ENCODE results near the gene VAV2. TPM values are rescaled to one million over a fixed set of nuclear protein-coding genes. Genes with fewer than 3 reads are reported as not detected.
A peak's percentile ranks its signal among the peaks of the same experiment; 100 is the strongest.

VAV2 gene
- total RNA-seq, 1 donor from 2014 or later, result 20.5 TPM

DNA sequence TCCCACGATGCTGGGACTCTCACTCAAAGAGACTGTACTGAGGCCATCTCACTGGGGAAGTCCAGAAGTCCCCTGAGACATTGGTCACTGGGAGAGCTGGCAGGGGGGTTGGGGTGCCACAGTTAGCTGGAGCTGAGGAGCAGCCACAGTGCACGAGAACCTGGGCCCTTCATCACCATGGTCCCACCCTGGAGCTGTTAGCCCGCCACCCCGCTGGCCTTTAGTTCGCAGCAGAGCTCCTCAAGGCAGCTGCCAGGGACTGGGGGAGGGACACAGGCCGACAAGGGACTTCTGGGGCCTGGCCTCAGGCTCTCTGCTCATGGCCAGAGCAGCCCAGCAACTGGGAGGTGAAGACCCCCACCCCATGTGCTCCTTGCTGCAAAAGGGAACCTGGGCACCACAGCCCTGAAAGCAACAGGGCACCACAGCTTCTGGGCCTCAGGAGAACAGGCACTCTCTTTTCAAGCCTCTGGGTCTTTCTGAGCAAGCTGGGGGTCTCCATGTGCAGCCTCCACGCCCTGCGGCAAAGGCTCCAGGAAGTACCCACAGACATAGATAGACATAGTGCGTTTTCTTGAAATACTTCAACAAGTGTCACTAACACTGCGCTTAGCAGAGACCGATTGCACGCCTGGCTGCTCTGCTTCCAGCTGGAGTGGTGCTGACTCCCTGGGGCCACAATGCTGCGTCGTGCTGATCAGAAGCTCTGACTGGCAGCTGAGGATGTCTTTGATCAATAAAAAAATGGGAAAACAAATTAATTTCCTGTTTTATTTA lies 46.0 kb downstream of the VAV2 start:
- intact Hi-C loops (cut with DNase I), result no loop called here
- ATAC-seq, result no peak

DNA sequence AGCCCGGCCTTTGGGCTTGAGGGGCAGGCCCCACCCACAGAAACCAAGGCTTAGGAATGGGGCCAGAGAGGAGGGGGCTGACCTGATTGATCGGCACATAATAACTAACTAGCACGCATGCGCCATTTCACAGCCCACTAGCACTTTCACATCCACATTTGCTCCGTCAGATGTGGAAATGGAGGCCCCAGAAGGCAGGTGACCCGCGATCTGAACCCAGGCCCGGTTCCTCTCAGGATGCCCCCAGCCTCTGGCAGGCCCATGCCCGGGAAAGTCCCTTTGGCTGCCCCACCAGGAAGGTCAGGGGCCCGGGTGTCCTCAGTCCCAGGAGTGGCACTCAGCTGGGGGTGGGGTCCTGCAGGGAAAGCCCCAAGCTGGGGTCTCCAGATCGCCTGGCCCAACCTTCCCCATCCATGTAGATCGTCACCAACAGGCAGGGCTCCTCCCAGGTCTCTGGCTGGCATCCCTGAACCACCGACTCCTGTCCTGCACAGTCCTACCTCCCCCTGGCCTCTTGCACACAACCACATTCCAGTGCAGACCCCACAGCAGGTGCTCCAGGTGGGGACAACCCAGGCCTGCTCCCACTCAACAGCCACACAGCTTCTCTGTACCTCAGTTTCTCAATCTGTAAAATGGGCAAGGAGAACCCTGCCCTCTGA lies 46.7 kb downstream of the VAV2 start:
- ATAC-seq (no peak), DNase-seq (ENCODE audit: low spot score) (no peak)
- intact Hi-C loops (cut with DNase I), result no loop called here

More for the DNA sequence above, 46.0 kb downstream of the VAV2 start:
- DNase-seq (ENCODE audit: low spot score), result no peak

DNA sequence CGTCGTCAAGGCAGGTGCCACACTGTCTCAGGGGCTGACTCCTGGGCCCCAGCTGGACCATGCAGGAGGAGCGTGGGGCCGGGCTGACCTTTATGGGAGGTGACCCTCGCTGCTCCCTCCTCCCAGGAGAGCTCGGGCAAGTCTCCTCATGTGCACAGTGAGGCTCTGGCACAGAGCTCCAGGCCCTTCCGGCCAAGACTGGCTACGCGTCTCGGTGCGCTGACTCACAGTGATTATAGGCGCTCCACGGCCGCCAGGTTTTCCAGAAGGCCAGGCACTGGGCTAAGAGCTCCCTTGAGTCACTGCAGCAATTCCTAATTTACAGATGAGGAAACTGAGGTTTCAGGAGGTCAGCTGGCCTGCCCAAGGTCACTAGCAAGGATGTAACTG lies 47.4 kb downstream of the VAV2 start:
- DNase-seq (ENCODE audit: low spot score) (no peak), ATAC-seq (peak; percentile 33)
- intact Hi-C loops (cut with DNase I), result no loop called here

DNA sequence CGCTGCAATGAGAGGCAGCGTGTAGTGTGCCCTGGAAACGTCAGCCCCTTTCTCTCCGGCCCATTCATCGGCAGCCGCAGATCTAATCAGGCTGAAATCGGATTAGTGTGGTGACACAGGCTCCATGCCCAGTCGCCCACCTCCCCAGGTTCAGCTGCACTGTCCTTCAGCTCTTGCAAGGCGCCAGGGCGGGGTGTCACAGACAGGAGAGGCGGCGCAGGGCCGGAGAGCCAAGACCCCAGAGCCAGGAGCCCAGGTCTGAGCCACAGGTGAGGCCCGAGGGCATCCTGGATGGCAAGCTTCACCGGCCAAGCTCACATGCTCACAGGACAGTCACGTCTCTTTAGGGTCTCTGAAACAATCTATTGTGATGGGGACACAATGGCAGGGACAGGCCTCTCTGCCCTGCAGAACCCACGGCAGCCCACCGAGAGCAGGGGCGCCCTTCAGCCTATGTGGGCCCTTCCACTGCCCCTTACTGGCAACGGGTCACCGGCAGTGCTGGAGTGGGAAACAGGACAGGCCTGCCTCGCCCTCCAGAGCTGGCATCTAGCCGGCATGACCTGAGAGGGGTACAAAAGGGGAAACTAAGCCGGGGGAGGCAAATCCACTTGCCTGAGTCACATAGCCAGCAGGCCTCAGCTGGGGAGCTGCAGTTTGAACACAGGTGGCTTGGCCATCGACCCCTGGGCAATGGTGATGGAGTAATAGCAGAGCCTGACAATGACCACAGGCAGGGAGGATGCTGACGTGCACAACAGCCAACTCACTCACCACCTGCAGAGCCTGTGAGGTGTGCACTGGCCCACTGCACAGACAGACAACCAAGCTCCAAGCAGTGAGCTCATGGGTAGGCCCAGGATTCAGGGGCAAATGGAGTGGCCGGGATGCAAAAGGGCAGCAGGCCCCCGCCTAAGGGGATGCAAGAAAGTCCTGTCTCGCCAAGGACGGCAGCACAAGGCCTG lies 48.1 kb downstream of the VAV2 start:
- DNase-seq (ENCODE audit: low spot score) (no peak), ATAC-seq (no peak)
- intact Hi-C loops (cut with DNase I), result no loop called here

DNA sequence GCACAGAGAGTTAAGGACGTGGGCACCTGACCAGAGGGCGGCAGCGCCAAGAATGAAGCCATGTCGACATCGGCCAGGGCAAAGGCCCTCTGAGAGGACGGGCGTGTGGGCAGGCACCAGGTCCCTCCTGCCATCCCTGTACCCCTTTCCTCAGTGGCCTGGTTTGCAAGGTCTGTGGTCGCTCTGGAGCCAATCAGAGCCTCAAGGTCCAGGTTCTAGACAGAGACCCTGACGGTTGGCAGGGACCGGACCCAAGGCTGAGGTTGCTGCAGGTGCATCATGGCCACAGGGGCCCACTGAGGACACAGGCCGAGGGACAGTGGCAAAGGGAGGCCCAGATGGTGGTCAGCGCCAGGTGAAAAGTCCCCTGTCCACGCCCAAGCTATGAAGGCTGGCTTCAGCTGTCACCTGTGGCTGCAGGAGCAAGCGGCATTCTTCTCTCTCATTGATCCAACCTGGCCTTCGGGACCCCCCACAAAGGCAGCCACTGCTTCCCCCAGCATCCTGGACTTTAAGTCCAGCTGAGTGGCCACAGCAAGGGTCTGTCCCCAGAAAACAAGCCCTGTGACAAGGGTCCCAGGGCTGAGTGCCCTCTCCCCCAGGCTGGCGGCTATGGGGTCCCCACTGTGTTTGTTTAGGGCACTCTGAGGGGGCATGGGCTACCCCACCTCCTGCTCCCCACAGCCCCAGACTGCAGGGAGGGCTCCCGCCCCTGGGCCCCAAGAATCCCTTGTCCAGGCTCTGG lies 48.9 kb downstream of the VAV2 start:
- ATAC-seq (no peak), DNase-seq (ENCODE audit: low spot score) (no peak)
- intact Hi-C loops (cut with DNase I), result no loop called here

DNA sequence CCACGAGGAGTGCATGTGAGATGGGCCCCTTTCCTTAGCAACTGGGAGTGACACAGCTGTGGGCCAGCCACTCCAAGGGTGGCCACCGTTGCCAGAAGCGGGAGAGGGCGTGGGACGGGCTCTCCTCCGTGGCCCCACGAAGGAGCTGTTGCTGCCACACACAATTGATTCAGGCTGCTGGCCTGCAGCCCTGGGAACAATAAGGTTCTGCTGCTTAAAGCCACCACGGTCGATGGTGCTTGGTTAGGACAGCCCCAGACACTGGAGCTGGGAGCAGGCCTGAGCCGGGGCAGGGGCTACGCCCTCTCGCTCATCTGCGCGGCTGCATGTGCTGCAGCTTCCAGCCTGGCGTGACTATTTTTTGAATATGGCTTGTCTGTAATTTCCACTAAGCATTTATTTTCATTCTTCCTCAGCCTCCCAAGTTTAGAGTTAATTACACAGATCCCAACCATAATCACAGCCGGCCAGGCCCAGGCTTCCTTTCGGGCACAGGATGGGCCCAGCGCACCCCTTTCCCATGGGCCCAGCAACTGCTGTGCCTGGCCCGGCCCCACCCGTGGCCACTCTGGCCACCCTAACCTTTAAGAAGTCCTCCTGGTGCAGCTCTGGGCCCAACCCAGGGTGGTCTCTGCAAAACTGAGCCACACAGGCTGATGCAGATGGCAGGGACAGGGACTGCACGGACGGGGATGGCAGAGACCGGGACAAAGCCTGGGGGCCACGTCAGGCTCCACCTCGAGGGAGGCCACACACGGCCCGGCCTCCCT lies 49.7 kb downstream of the VAV2 start:
- ATAC-seq, result no peak
- intact Hi-C loops (cut with DNase I), result no loop called here
- DNase-seq (ENCODE audit: low spot score), result no peak

DNA sequence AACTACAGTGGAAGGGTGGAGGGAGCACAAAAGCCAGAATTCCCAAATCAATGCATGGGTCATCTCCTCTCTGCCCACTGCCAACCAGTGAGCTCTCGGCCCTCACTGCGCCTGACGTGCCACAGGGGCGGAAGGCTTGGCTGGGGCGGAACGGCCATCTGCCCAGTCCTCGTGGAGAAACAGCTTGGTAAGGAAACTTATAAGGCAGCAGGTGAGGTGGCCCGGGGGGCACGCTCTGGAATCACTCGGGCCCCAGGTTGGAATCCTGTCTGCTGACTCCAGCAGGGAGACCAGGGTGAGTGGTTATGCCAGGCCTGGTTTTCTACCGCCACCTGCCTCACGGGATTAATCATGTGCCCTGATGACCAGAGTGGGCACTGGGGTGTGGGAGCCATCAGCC lies 52.3 kb downstream of the VAV2 start:
- DNase-seq (ENCODE audit: low spot score), result no peak

DNA sequence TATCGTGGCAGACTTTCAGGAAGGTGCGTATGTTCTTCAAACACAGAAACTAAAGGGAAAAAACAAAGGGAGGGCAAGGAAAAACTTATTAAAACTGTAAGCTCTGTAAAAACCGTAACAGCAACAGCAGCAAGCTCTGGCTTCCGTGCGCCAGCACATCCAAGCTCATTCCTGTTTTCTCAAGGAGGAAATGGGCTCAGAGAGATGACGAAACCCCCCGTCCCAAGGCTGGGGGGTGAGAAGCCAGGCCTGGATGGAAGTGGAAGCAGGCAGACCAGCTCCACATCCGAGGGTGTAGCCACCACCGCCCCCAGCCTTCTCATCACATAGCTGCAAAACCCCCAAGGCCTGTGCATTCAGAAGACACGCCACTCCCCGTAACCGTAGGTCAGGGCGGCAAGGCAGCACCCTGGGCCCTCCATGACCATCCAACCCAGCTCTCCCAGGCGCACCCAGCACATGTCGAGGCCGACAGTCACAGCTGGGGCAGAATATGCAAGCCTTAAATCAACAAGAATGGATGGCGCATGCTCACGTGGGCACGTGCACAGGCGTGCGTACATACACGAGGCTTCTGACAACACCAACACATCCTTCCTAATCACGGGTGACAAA lies 52.8 kb downstream of the VAV2 start:
- ATAC-seq (no peak), DNase-seq (ENCODE audit: low spot score) (no peak)
- intact Hi-C loops (cut with DNase I), result no loop called here

More for the DNA sequence above, 52.3 kb downstream of the VAV2 start:
- no peak for ATAC-seq
- intact Hi-C loops (cut with DNase I), result no loop called here

DNA sequence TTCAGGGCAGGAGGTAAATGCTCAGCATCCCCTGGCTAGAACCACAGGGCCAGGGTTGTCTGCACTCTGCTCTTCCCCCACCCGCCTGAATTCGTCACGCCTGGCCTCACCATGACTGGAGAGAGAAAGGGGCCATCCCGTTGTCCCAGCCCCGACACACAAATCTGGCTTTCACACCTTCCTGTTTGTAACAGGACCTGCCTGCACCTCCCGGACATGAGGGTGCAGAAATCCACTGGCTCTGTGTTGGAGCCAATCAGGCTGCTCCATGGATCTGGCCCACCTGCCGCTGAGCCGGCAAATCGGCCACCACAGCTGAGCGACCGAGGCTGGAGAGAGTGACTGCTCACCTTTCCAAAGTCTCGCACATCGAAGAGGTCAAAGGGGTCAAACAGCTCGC lies 53.4 kb downstream of the VAV2 start:
- intact Hi-C loops (cut with DNase I), result no loop called here
- DNase-seq (ENCODE audit: low spot score), result no peak
- ATAC-seq, result no peak

DNA sequence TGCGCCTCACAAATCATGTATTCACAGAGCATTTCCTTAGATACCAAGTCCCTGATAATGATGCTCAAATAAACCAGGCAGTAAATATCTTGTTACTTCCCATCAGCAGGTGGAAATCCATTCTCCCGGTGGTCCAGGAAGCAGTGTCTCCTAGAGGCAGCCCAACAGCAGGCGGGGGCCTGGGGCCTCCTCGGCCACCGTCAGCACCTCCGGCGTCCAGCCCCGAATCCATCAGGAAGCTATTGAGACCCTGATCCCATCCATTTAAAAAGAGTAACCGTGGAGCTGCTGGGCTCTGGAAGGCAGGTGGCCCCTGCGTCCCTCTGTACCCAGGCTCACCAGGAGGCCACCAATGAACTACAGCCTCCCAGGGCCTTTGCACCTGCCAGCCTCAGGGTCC lies 54.0 kb downstream of the VAV2 start:
- intact Hi-C loops (cut with DNase I), result no loop called here
- ATAC-seq (no peak), DNase-seq (ENCODE audit: low spot score) (no peak)

DNA sequence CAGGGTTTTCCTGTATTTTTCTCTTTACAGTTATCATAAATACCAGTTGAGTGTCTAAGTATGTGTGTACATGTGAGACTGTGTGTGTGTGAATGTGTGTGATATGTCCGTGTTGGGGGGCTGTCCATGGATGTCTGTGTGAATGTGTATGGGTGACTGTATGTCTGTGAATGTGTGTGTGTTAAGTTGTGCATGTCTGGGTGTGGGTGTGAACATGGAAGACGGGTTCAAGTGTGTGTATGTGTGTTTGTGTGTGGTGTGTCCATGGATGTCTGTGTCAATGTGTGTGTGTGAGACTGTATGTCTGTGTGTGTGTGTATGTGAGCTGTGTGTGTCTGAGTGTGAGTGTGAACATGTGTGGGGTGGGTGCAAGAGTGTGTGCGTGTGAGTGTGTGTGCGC lies 55.0 kb downstream of the VAV2 start:
- DNase-seq (ENCODE audit: low spot score), result no peak
- no peak for ATAC-seq
- intact Hi-C loops (cut with DNase I), result no loop called here

DNA sequence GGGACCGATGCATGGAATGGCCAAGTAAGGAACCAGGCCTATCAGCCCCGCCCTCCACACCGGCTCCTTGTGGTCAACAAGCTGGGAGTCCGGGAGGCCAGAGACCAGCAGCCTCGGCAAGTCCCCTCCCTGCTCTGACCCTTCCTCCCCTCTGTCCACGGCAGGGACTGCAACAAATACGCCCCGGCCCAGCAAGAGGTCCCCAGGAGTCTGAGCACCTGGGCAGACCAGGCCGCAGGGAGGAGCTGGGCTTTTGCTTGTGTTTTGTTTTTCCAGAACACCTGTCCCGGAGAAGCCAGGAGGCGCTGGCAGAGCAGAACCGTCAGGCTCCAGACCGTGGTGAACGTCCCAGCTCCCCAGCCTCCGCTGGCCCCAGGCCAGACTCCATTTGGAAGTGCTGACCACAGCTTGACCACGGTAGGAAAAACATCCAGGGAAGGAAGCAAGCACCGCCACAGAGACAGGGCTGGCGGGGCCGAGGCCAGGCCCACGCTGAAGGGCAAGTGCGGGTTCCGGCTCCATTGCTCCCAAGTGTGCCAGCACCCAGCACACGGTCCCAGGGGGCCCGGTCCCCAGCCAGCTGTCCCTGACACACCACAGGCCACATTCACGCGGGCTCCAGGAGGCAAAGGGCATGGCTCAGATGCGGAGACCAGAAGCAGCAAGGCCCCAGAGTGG lies 56.7 kb downstream of the VAV2 start:
- intact Hi-C loops (cut with DNase I), result no loop called here
- DNase-seq (ENCODE audit: low spot score), result peak; percentile 90
- ATAC-seq, result peak; percentile 84

DNA sequence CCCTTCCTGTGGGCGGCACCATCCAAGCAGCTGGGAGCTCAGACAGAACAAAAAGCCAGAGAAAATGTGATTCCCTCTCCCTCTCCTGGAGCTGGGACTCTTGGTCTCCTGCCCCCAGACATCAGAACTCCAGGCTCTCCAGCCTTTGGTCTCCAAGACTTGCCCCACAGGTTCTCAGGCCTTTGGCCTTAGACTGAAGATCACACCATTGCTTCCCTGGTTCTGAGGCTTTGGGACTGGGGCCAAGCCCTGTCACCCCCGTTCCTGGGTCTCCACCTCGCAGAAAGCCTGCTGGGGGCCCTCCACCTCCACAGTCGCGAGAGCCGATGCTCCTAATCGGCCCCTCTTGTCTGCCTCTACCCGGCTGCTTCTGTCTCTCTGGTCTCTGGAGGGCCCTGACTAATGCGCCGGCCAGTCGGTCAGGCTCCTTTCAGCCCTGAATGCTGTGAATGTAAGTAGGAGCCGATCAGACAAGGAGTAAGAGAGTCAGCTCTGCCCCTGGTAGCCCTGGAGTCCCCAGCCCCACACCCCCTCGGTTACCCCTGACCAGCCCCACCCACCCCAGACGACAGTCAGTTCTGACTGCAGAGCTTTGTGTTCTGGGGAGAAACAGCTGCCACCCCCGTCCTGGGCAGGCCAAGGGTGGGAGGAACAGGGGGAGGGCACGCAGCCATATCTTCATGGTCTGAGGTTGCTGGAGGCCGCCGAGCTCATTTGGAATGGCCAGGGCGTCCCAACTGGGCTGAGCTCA lies 57.5 kb downstream of the VAV2 start:
- DNase-seq (ENCODE audit: low spot score) (no peak), ATAC-seq (peak; percentile 57)
- intact Hi-C loops (cut with DNase I), result no loop called here

DNA sequence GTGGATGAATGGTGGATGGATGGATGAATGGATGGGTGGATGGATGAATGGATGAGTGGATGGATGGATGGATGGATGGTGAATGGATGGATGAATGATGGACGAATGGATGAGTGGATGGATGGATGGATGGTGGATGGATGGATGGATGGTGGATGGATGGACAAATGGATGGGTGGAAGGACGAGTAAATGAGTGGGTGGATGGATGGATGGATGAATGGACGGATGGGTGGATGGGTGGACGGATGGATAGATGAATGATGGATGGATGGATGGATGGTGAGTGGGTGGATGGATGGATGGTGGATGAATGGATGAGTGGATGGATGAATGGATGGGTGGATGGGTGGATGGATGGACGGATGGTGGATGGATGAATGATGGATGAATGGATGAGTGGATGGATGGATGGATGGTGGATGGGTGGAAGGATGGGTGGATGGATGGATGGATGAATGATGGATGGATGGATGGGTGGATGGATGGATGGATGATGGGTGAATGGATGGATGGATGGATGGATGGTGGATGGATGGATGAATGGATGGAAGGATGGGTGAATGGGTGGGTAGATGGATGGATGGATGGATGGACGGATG lies 58.6 kb downstream of the VAV2 start:
- no peak for DNase-seq (ENCODE audit: low spot score)

DNA sequence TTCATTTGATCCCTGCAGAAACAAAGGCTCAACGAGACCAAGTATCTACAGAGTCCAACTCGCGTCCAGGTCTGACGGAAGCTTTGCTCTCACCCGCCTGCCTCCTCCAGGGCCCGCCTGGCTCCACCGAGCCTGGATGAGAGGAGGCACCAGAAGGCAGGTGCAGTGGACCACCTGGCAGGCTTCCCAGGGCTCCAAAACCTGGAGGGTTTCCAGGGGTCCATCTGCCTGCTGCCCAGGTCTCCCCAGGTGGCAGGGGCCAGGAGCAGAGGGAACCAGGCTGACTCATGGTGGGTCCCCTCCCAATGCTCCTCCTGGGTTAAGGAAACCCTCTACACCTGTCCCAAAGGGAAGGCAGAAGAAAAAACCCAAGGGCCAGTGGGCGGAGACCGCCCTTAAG lies 59.5 kb downstream of the VAV2 start:
- no peak for ATAC-seq

More for the DNA sequence above, 58.6 kb downstream of the VAV2 start:
- intact Hi-C loops (cut with DNase I), result no loop called here
- ATAC-seq, result no peak

DNA sequence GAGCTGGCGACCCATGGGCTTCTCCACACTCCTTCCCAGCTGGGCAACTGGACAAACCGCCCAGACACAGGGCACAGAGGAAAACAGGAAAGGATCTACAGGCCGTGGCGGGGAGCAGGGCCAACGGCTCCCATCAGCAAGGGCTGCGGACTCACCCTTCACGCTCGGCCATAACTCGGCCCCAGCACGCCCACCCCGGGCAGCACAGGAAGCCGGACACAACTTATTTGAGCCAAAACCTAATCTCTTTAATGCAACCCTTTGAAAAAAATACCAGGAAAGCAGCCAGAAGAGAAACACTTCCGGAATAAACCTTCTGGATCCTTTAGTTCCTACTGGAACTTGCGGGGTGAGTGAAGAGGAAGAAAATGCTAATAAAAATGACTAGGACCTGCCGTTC lies 59.9 kb downstream of the VAV2 start:
- no peak for DNase-seq (ENCODE audit: low spot score)
- no peak for ATAC-seq
- intact Hi-C loops (cut with DNase I), result no loop called here

More for the DNA sequence above, 59.5 kb downstream of the VAV2 start:
- DNase-seq (ENCODE audit: low spot score), result no peak
- intact Hi-C loops (cut with DNase I), result no loop called here

All from sciatic nerve (tissue), 2 donors.